Progenitor cell of endocrine pancreas (in vitro differentiated cells): Measurements from ENCODE around the gene LSAMP. TPM values are rescaled to one million over a fixed set of nuclear protein-coding genes. Genes with fewer than 3 reads are reported as not detected.

Experiments used
- DNase-seq: peaks from one replicate; pipeline ENCODE4 v3.0.0; 2021; ENCODE audit warnings: low spot score; ENCODE audit not compliant: unreplicated experiment
- H3K27ac Mint-ChIP-seq: 2 replicates; pipeline ENCODE4 v1.8.0; 2021; ENCODE audit warnings: mild to moderate bottlenecking, moderate library complexity, mixed read lengths
- H3K27me3 Mint-ChIP-seq: 2 replicates; pipeline ENCODE4 v1.8.0; 2021; ENCODE audit warnings: mixed read lengths
- H3K36me3 Mint-ChIP-seq: 2 replicates; pipeline ENCODE4 v1.8.0; 2022; ENCODE audit warnings: mixed read lengths; ENCODE audit not compliant: insufficient read depth
- H3K4me1 Mint-ChIP-seq: 2 replicates; pipeline ENCODE4 v1.8.0; 2021; ENCODE audit warnings: low read depth, mixed read lengths
- H3K4me3 Mint-ChIP-seq: 2 replicates; pipeline ENCODE4 v1.8.0; 2021; ENCODE audit warnings: low read depth, mild to moderate bottlenecking, moderate library complexity, mixed read lengths
- H3K9me3 Mint-ChIP-seq: 2 replicates; pipeline ENCODE4 v1.8.0; 2021; ENCODE audit warnings: low read depth, mixed read lengths
- CTCF ChIP-seq: fragments of 200-600 bp; sonication (generic); IDR thresholded peaks from one replicate; pipeline ENCODE4 v1.5.0; 2021; ENCODE audit warnings: antibody characterized with exemption, mild to moderate bottlenecking; ENCODE audit not compliant: unreplicated experiment
- total RNA-seq: library from RNA; stranded (reverse); gene quantifications from 2 replicates; pipeline ENCODE4 v1.2.1, GENCODE V29; 2021

Gene LSAMP
- total RNA-seq, 1 donor from 2014 or later, result 20.7 TPM

GRCh38 chr3:116306149-116306548 is 139.1 kb downstream of the LSAMP start:
- no peak for DNase-seq
- TF ChIP-seq CTCF, result no peak
- Mint-ChIP-seq H3K27me3 (no peaks in the 10 kb centered on the region), H3K36me3 (no peaks in the 10 kb centered on the region), H3K4me1 (peaks cover 4% of the 10 kb centered on the region), H3K27ac (no peak overlapping the region), H3K4me3 (no peak overlapping the region), H3K9me3 (no peaks in the 10 kb centered on the region)

GRCh38 chr3:116302087-116302747 is 143.1 kb downstream of the LSAMP start:
- Mint-ChIP-seq H3K9me3 (no peaks in the 10 kb centered on the region), H3K27ac (no peak overlapping the region), H3K27me3 (no peaks in the 10 kb centered on the region), H3K36me3 (no peaks in the 10 kb centered on the region), H3K4me1 (peaks cover 5% of the 10 kb centered on the region), H3K4me3 (no peak overlapping the region)
- DNase-seq, result no peak
- TF ChIP-seq CTCF, result no peak

GRCh38 chr3:116301422-116301821 is 143.9 kb downstream of the LSAMP start:
- no peaks in the 10 kb centered on the region for H3K36me3 Mint-ChIP-seq
- no peaks in the 10 kb centered on the region for H3K9me3 Mint-ChIP-seq
- H3K4me1 Mint-ChIP-seq, result peaks cover 5% of the 10 kb centered on the region
- TF ChIP-seq CTCF, result no peak
- no peak for DNase-seq
- no peak overlapping the region for H3K27ac Mint-ChIP-seq
- no peaks in the 10 kb centered on the region for H3K27me3 Mint-ChIP-seq
- H3K4me3 Mint-ChIP-seq, result no peak overlapping the region

GRCh38 chr3:116300226-116300625 is 145.1 kb downstream of the LSAMP start:
- DNase-seq, result no peak
- Mint-ChIP-seq H3K27ac (no peak overlapping the region), H3K4me1 (peaks cover 5% of the 10 kb centered on the region), H3K36me3 (no peaks in the 10 kb centered on the region), H3K4me3 (no peak overlapping the region), H3K27me3 (no peaks in the 10 kb centered on the region), H3K9me3 (no peaks in the 10 kb centered on the region)
- no peak for TF ChIP-seq CTCF

GRCh38 chr3:116299646-116300081 is 145.6 kb downstream of the LSAMP start:
- no peak for DNase-seq
- Mint-ChIP-seq H3K27me3 (no peaks in the 10 kb centered on the region), H3K9me3 (no peaks in the 10 kb centered on the region), H3K27ac (no peak overlapping the region), H3K36me3 (no peaks in the 10 kb centered on the region), H3K4me3 (no peak overlapping the region), H3K4me1 (peaks cover 5% of the 10 kb centered on the region)
- TF ChIP-seq CTCF, result no peak
